Peyer's patch (tissue), 4 donors: ENCODE results near the gene SPOCK3. TPM values are rescaled to one million over a fixed set of nuclear protein-coding genes. Genes with fewer than 3 reads are reported as not detected.

Source experiments
- DNase-seq, 3 donors: peaks; one replicate each; pipeline ENCODE4 v3.0.0-alpha.2; 2017 to 2019
- H3K27ac ChIP-seq, 4 donors: fragments of 200-600 bp; sonication (generic); one replicate each; pipeline ENCODE4 v1.5.1; 2016 to 2019
- H3K27me3 ChIP-seq, 2 donors: fragments of 200-600 bp; sonication (generic); one replicate each; pipeline ENCODE4 v1.5.1; 2019
- H3K36me3 ChIP-seq, 3 donors: fragments of 200-600 bp; sonication (generic); one replicate each; pipeline ENCODE4 v1.5.1; 2016 to 2019
- H3K4me1 ChIP-seq, 4 donors: fragments of 200-600 bp; sonication (generic); one replicate each; pipeline ENCODE4 v1.5.1; 2016 to 2019
- H3K4me3 ChIP-seq, 4 donors: fragments of 200-600 bp; sonication (generic); 1 replicate in 3 of 4; 2 replicates in 1 of 4; pipeline ENCODE4 v1.5.1; 2016 to 2019; ENCODE audit warnings: mild to moderate bottlenecking in 1 of 4
- H3K9me3 ChIP-seq, 4 donors: fragments of 200-600 bp; sonication (generic); one replicate each; pipeline ENCODE4 v1.5.1; 2016 to 2019; ENCODE audit warnings: mild to moderate bottlenecking in 1 of 4
- POLR2A ChIP-seq, 2 donors: fragments of 450-650 bp; IDR thresholded peaks; one replicate each; pipeline ENCODE4 v1.5.1; 2017; ENCODE audit warnings: antibody characterized with exemption in 2 of 2, mild to moderate bottlenecking in 2 of 2, moderate library complexity in 2 of 2
- total RNA-seq, 4 donors: library from RNA; depleted of rRNA; stranded (reverse); fragments of >200 nt; gene quantifications; one replicate each; pipeline ENCODE4 v1.1.0, GENCODE V29; 2016
- TF ChIP-seq, protein P1 (sequence below), 6 experiments: fragments of 450-650 bp in 4 of 6; fragments of 200-600 bp in 2 of 6; sonication (generic) in 1 of 6; IDR thresholded peaks; one replicate each; pipeline ENCODE4 v1.5.1; 2017 to 2019; ENCODE audit warnings: antibody characterized with exemption in 6 of 6, mild to moderate bottlenecking in 3 of 6, moderate library complexity in 1 of 6

SPOCK3 gene
- total RNA-seq, 4 donors from 2014 or later, result 1.7 TPM; not detected in 3

GRCh38 chr4:166996216-166996615, 238.1 kb downstream of the SPOCK3 start:
- Histone ChIP-seq H3K27me3 (no peaks in the 10 kb centered on the region), H3K9me3 (no peaks in the 10 kb centered on the region), H3K4me3 (no peak overlapping the region), H3K36me3 (no peaks in the 10 kb centered on the region), H3K4me1 (no peaks in the 10 kb centered on the region), H3K27ac (no peak overlapping the region)
- DNase-seq, result no peak
- TF ChIP-seq POLR2A (IDR thresholded peaks at IDR 0.05), result no peak
- TF ChIP-seq, protein P1, sequence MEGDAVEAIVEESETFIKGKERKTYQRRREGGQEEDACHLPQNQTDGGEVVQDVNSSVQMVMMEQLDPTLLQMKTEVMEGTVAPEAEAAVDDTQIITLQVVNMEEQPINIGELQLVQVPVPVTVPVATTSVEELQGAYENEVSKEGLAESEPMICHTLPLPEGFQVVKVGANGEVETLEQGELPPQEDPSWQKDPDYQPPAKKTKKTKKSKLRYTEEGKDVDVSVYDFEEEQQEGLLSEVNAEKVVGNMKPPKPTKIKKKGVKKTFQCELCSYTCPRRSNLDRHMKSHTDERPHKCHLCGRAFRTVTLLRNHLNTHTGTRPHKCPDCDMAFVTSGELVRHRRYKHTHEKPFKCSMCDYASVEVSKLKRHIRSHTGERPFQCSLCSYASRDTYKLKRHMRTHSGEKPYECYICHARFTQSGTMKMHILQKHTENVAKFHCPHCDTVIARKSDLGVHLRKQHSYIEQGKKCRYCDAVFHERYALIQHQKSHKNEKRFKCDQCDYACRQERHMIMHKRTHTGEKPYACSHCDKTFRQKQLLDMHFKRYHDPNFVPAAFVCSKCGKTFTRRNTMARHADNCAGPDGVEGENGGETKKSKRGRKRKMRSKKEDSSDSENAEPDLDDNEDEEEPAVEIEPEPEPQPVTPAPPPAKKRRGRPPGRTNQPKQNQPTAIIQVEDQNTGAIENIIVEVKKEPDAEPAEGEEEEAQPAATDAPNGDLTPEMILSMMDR (IDR thresholded peaks at IDR 0.05), result no peak

- Histone ChIP-seq H3K4me3 (no peak overlapping the region), H3K9me3 (no peaks in the 10 kb centered on the region)
These were observed 239.6 kb downstream of the SPOCK3 start for GRCh38 chr4:166994686-166995085.

DNA sequence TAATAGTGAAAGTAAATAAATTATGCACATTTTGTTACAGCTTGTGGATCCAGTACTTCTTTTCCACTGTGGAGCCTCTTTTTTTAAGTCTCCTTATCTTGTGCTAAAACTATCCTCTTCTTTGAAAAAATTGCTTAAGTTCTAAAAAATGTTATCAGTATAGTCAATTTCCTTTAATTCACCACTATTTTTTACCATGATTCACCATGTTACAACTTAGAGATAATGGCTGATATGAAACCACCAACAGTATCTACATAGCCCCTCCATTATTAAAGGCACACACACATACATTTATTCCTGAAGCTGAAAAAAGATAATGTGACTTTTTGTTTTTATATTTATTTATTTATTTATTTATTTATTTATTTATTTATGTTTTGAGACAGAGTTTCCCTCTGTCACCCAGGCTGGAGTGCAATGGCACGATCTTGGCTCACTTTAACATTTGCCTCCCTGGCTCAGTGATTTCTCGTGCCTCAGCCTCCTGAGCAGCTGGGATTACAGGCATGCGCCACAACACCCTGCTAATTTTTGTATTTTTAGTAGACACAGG, 243.2 kb downstream of the SPOCK3 start:
- no peak overlapping the region for H3K4me3 ChIP-seq
- no peaks in the 10 kb centered on the region for H3K9me3 ChIP-seq
- TF ChIP-seq POLR2A (IDR thresholded peaks at IDR 0.05), result no peak
- TF ChIP-seq, protein P1 (IDR thresholded peaks at IDR 0.05), result no peak
- no peak overlapping the region for H3K27ac ChIP-seq
- DNase-seq, result no peak
- no peaks in the 10 kb centered on the region for H3K27me3 ChIP-seq
- H3K36me3 ChIP-seq, result no peaks in the 10 kb centered on the region
- H3K4me1 ChIP-seq, result no peaks in the 10 kb centered on the region

More at GRCh38 chr4:166994686-166995085, 239.6 kb downstream of the SPOCK3 start:
- Histone ChIP-seq H3K27me3 (no peaks in the 10 kb centered on the region), H3K27ac (no peak overlapping the region), H3K4me1 (no peaks in the 10 kb centered on the region), H3K36me3 (no peaks in the 10 kb centered on the region)
- TF ChIP-seq POLR2A (IDR thresholded peaks at IDR 0.05), result no peak
- TF ChIP-seq, protein P1 (IDR thresholded peaks at IDR 0.05), result no peak
- no peak for DNase-seq

GRCh38 chr4:166989886-166990285, 244.4 kb downstream of the SPOCK3 start:
- Histone ChIP-seq H3K36me3 (no peaks in the 10 kb centered on the region), H3K27ac (no peak overlapping the region), H3K9me3 (no peaks in the 10 kb centered on the region), H3K27me3 (no peaks in the 10 kb centered on the region), H3K4me3 (no peak overlapping the region), H3K4me1 (no peaks in the 10 kb centered on the region)
- no peak for TF ChIP-seq POLR2A (IDR thresholded peaks at IDR 0.05)
- TF ChIP-seq, protein P1 (IDR thresholded peaks at IDR 0.05), result no peak
- no peak for DNase-seq

DNA sequence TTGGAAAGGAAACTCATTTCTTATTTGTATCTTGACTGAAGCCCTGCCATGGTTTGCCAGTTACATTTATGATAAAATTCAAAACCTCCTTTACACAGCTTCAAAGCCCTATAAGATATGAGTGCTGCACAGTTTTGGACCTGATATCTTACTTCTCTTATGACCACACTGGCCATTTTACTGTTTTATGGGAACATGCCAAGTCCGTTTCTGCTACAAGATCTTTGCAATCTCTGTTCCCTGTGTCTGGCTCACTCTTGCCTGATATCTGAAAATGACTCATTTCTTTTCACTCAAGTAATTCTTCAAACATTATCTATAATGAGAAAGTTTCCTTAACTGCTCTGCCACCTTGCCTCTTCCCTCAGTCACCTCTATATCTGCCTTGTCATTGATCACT, 247.3 kb downstream of the SPOCK3 start:
- H3K36me3 ChIP-seq, result no peaks in the 10 kb centered on the region
- no peaks in the 10 kb centered on the region for H3K9me3 ChIP-seq
- no peak overlapping the region for H3K27ac ChIP-seq
- H3K4me1 ChIP-seq, result no peaks in the 10 kb centered on the region
- no peaks in the 10 kb centered on the region for H3K27me3 ChIP-seq
- DNase-seq, result no peak
- TF ChIP-seq POLR2A (IDR thresholded peaks at IDR 0.05), result no peak
- TF ChIP-seq, protein P1 (IDR thresholded peaks at IDR 0.05), result no peak
- no peak overlapping the region for H3K4me3 ChIP-seq

- no peaks in the 10 kb centered on the region for H3K27me3 ChIP-seq
- no peaks in the 10 kb centered on the region for H3K9me3 ChIP-seq
- TF ChIP-seq, protein P1 (IDR thresholded peaks at IDR 0.05), result no peak
- TF ChIP-seq POLR2A (IDR thresholded peaks at IDR 0.05), result no peak
- H3K4me3 ChIP-seq, result no peak overlapping the region
- DNase-seq, result no peak
- no peaks in the 10 kb centered on the region for H3K4me1 ChIP-seq
- H3K27ac ChIP-seq, result no peak overlapping the region
- H3K36me3 ChIP-seq, result no peaks in the 10 kb centered on the region
These were observed 252.4 kb downstream of the SPOCK3 start for GRCh38 chr4:166981847-166982246.
